Astrocyte of the spinal cord (primary cell): ENCODE results near the gene TTC39A.

Source experiments
- DNase-seq: peaks from one replicate; pipeline ENCODE4 v3.0.0; 2011; ENCODE audit warnings: low read depth, low spot score
- H3K4me3 ChIP-seq: 2 replicates; pipeline ENCODE4 v1.5.1; 2011; ENCODE audit warnings: low read depth, mild to moderate bottlenecking, low read length, moderate library complexity
- CTCF ChIP-seq: IDR thresholded peaks from 2 replicates; pipeline ENCODE4 v1.5.1; 2012; ENCODE audit warnings: low read depth, mild to moderate bottlenecking, low read length, inconsistent platforms
- in situ Hi-C: cut with HindIII; loops from 2 replicates; pipeline ENCODE4 v1.10.0; 2017; ENCODE audit warnings: low sequenced_read_pairs

TTC39A gene

GRCh38 chr1:51280321-51280978 is 49.9 kb downstream of the TTC39A start:
- no peak overlapping the region for H3K4me3 ChIP-seq
- no peak for TF ChIP-seq CTCF
- in situ Hi-C loops = no loop called here
- no peak for DNase-seq

- no peak for TF ChIP-seq CTCF
- H3K4me3 ChIP-seq = no peak overlapping the region
- DNase-seq = no peak
- in situ Hi-C loops = no loop called here
Measured at GRCh38 chr1:51276286-51276685, 54.1 kb downstream of the TTC39A start.

DNA sequence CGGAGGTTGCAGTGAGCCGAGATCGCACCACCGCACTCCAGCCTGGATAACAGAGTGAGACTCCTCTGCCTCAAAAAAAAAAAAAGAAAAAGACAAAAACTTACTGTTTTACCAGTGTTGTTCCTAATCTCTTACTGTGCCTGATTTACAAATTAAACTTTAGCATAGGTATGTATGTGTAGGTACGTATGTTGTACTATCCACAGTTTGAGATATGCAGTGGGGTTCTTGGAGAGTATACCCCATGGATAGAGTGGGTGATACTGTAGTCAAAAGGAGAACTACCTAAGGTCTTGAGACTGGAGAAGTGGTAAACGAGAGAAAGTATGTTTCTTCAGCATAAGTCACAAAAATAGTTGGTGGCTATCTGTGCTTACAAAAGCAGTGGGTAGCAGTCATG is 55.7 kb downstream of the TTC39A start:
- H3K4me3 ChIP-seq = no peak overlapping the region
- no peak for DNase-seq
- no peak for TF ChIP-seq CTCF
- in situ Hi-C loops = no loop called here

DNA sequence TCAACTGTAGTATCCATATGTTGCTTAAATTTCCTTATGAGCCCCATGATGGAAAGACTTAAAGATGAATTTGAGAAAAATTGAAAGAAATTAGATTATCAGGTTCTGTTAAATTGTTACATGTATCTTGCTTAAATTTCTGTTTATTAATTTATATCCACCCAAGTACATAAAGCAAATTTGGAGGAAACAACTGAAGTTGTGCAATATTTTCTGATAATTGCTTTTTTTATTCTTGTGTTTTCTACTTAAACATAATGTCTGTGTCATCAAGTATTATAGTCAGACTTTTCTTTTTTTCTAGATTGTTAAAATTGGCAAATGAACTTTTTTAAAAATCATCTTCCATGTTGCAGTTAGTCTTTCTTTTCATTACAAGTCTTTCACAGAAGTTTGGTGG is 57.4 kb downstream of the TTC39A start:
- no peak for DNase-seq
- in situ Hi-C loops = no loop called here
- H3K4me3 ChIP-seq = no peak overlapping the region
- no peak for TF ChIP-seq CTCF

- no peak overlapping the region for H3K4me3 ChIP-seq
- in situ Hi-C loops = no loop called here
- DNase-seq = no peak
- TF ChIP-seq CTCF = no peak
Measured at GRCh38 chr1:51270751-51271150, 59.6 kb downstream of the TTC39A start.

DNA sequence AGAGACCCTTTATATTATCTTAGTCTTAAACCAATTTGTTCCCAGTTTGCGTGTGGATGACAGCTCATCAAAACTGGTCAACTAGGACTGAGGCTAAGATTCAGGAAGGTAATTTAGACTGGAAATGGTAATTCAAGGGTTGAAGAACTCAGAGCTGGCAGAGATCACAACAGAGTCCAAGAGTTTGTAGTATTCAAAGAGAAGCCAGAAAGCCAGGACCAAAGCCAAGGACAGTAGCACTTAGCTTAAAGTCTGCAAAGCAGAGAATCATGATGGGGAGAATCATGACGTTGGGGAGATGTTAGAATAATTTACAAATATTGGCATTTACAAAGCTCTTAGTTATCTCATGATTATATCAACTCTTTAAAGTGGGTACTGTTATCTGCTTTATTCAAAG is 61.7 kb downstream of the TTC39A start:
- in situ Hi-C loops = no loop called here
- TF ChIP-seq CTCF = no peak
- peak; percentile 45 for DNase-seq
- H3K4me3 ChIP-seq = no peak overlapping the region

DNA sequence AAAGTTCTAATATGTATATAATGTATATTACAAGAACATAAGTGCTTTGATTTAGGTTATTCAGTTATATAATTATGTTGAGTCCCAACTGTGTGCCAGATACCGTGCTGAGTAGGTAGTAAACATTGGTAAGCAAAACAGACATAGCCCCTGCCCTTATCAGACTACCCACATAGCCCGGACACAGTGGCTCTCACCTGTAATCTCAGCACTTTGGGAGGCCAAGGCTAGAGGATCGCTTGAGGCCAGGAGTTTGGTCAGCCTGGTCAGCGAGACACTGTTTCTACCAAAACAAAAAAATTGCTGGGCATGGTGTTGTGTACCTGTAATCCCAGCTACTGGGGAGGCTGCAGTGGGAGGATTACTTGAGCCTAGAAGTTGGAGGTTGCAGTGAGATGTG is 63.6 kb downstream of the TTC39A start:
- in situ Hi-C loops = no loop called here
- no peak for DNase-seq
- H3K4me3 ChIP-seq = no peak overlapping the region
- no peak for TF ChIP-seq CTCF
